SK-N-SH (cell line): ENCODE data around the gene HSPA1L. TPM values are rescaled to one million over a fixed set of nuclear protein-coding genes. Genes with fewer than 3 reads are reported as not detected.

Source experiments
- CTCF ChIA-PET: fragments of 300-600, 350-600 bp; formaldehyde crosslinking; extraction: SDS; loops from one replicate; lab custom pipeline; 2021; lab: Yijun Ruan, JAX
- POLR2A ChIA-PET: fragments of 350-600 bp; sonication (Branson Sonifier 250); formaldehyde crosslinking; extraction: SDS; loops from one replicate; lab custom pipeline; 2020; ENCODE audit warnings: antibody characterized with exemption, inconsistent platforms; lab: Yijun Ruan, JAX
- DNase-seq: peaks from one replicate; pipeline ENCODE4 v3.0.0; 2012
- H2AFZ ChIP-seq: fragments of 200-600 bp; sonication (generic); 2 replicates; pipeline ENCODE4 v1.8.1; 2016; ENCODE audit warnings: antibody characterized with exemption, mild to moderate bottlenecking, low read depth
- H3F3A ChIP-seq: fragments of 200-600 bp; sonication (generic); replicated peaks from 2 replicates; pipeline ENCODE3; 2016; ENCODE audit warnings: antibody characterized with exemption, mild to moderate bottlenecking; ENCODE audit not compliant: insufficient read depth
- H3K27ac ChIP-seq, 2 experiments: fragments of 200-500 bp in 1 of 2; fragments of 200-600 bp in 1 of 2; sonication (Bioruptor generic) in 1 of 2; sonication (generic), shearing (Covaris generic) in 1 of 2; 2 replicates each; pipeline versions ENCODE4 v1.5.1 to v1.6.1; 2014 to 2016; ENCODE audit warnings: low read depth in 2 of 2, inconsistent platforms in 1 of 2, low read length in 1 of 2, mild to moderate bottlenecking in 1 of 2, mixed read lengths in 1 of 2
- H3K27me3 ChIP-seq: fragments of 200-600 bp; sonication (generic), shearing (Covaris generic); 2 replicates; pipeline ENCODE4 v1.6.1; 2016; ENCODE audit warnings: mixed run types; ENCODE audit not compliant: insufficient read depth
- H3K36me3 ChIP-seq, 2 experiments: fragments of 200-500 bp in 1 of 2; fragments of 200-600 bp in 1 of 2; sonication (Bioruptor generic) in 1 of 2; sonication (generic) in 1 of 2; replicated peaks in 1 of 2; 2 replicates each; pipeline versions ENCODE3 to v1.5.1; 2014 to 2016; ENCODE audit warnings: low read length in 1 of 2, mild to moderate bottlenecking in 1 of 2; ENCODE audit not compliant: insufficient read depth in 2 of 2, control insufficient read depth in 1 of 2
- H3K4me1 ChIP-seq, 2 experiments: fragments of 200-500 bp in 1 of 2; fragments of 200-600 bp in 1 of 2; sonication (Bioruptor generic) in 1 of 2; sonication (generic), shearing (Covaris generic) in 1 of 2; 2 replicates each; pipeline versions ENCODE4 v1.5.1 to v1.6.1; 2014 to 2016; ENCODE audit warnings: low read depth in 1 of 2, low read length in 1 of 2, mixed run types in 1 of 2; ENCODE audit not compliant: insufficient read depth in 2 of 2, control insufficient read depth in 1 of 2
- H3K4me2 ChIP-seq: fragments of 200-600 bp; sonication (generic), shearing (Covaris generic); 2 replicates; pipeline ENCODE4 v1.6.1; 2017; ENCODE audit warnings: mixed run types
- H3K4me3 ChIP-seq, 2 experiments: fragments of 200-500 bp in 1 of 2; fragments of 200-600 bp in 1 of 2; sonication (Bioruptor generic) in 1 of 2; sonication (generic), shearing (Covaris generic) in 1 of 2; 2 replicates each; pipeline versions ENCODE4 v1.5.1 to v1.8.1; 2014 to 2016; ENCODE audit warnings: low read depth in 2 of 2, inconsistent platforms in 1 of 2, low read length in 1 of 2, mild to moderate bottlenecking in 1 of 2, mixed read lengths in 1 of 2, moderate library complexity in 1 of 2
- H3K79me2 ChIP-seq: fragments of 200-600 bp; sonication (generic); 2 replicates; pipeline ENCODE4 v1.8.1; 2017; ENCODE audit warnings: mild to moderate bottlenecking; ENCODE audit not compliant: insufficient read depth
- H3K9ac ChIP-seq: fragments of 200-600 bp; sonication (generic); 2 replicates; pipeline ENCODE4 v1.6.1; 2017; ENCODE audit warnings: mixed run types
- H3K9me2 ChIP-seq: fragments of 200-600 bp; sonication (generic); 2 replicates; pipeline ENCODE4 v1.6.1; 2017; ENCODE audit warnings: mixed run types
- H3K9me3 ChIP-seq: fragments of 200-600 bp; sonication (generic); 2 replicates; pipeline ENCODE4 v1.6.1; 2017; ENCODE audit warnings: mixed run types, mild to moderate bottlenecking, moderate library complexity
- H4K20me1 ChIP-seq: fragments of 200-600 bp; sonication (generic); 2 replicates; pipeline ENCODE4 v1.6.1; 2017; ENCODE audit warnings: mild to moderate bottlenecking, mixed run types; ENCODE audit not compliant: insufficient read depth
- CHD2 ChIP-seq: fragments of 150-350 bp; IDR thresholded peaks from 2 replicates; pipeline ENCODE4 v1.6.1; 2018; ENCODE audit warnings: low read length; ENCODE audit not compliant: partially characterized antibody
- EP300 ChIP-seq, 2 experiments: IDR thresholded peaks; 2 replicates each; pipeline versions ENCODE4 v1.4.0 to v1.6.1; 2012; ENCODE audit warnings: borderline replicate concordance in 1 of 2, low read depth in 1 of 2, low read length in 1 of 2
- EZH2phosphoT487 ChIP-seq: fragments of 200-600 bp; sonication (generic); IDR thresholded peaks from 2 replicates; pipeline ENCODE4 v1.6.1; 2017; ENCODE audit warnings: low read depth, mixed run types, mild to moderate bottlenecking, antibody characterized with exemption, moderate library complexity, borderline replicate concordance
- FOXM1 ChIP-seq: IDR thresholded peaks from 2 replicates; pipeline ENCODE4 v1.4.0; 2012; ENCODE audit warnings: low read depth, mild to moderate bottlenecking
- GABPA ChIP-seq: IDR thresholded peaks from 2 replicates; pipeline ENCODE4 v1.4.0; 2012; ENCODE audit warnings: low read depth, mild to moderate bottlenecking
- GATA2 ChIP-seq: sonication (generic); formaldehyde crosslinking; IDR thresholded peaks from 2 replicates; pipeline ENCODE4 v1.5.0; 2020; ENCODE audit warnings: mild to moderate bottlenecking, missing genetic modification reagents
- MEF2A ChIP-seq: IDR thresholded peaks from 2 replicates; pipeline ENCODE4 v1.4.0; 2012; ENCODE audit warnings: low read depth, borderline replicate concordance
- NRF1 ChIP-seq: IDR thresholded peaks from 2 replicates; pipeline ENCODE4 v1.6.1; 2012; ENCODE audit warnings: low read depth, mild to moderate bottlenecking, low read length
- POLR2AphosphoS5 ChIP-seq: IDR thresholded peaks from 2 replicates; pipeline ENCODE4 v1.6.1; 2012; ENCODE audit warnings: low read depth, low read length
- RFX5 ChIP-seq: IDR thresholded peaks from 2 replicates; pipeline ENCODE4 v1.6.1; 2012; ENCODE audit warnings: mild to moderate bottlenecking, improper control_type of control experiment, low read length
- TAF1 ChIP-seq: IDR thresholded peaks from 2 replicates; pipeline ENCODE4 v1.6.1; 2012; ENCODE audit warnings: low read depth, mild to moderate bottlenecking, low read length, moderate library complexity, borderline replicate concordance
- TCF12 ChIP-seq: IDR thresholded peaks from 2 replicates; pipeline ENCODE4 v1.4.0; 2012
- YY1 ChIP-seq: IDR thresholded peaks from 2 replicates; pipeline ENCODE4 v1.4.0; 2012; ENCODE audit warnings: low read depth, mild to moderate bottlenecking
- WGBS: methylation state at CpG from one replicate; pipeline ENCODE4 v1.1.6; 2017; ENCODE audit warnings: low lambda C conversion rate; 5-methylcytosine and 5-hydroxymethylcytosine counted together
- polyA plus RNA-seq, 3 experiments: library from polyadenylated mRNA; depleted of rRNA; stranded (reverse); fragments of >200 nt; gene quantifications; 2 replicates each; pipeline ENCODE4 v1.2.3, GENCODE V29; 2012
- TF ChIP-seq, protein P1 (sequence below): IDR thresholded peaks from 2 replicates; pipeline ENCODE4 v1.4.0; 2012; ENCODE audit warnings: low read depth, borderline replicate concordance
- TF ChIP-seq, protein P2 (sequence below): fragments of 200-600 bp; sonication (generic); IDR thresholded peaks from 2 replicates; pipeline ENCODE4 v1.6.1; 2017; ENCODE audit warnings: antibody characterized with exemption, mild to moderate bottlenecking, moderate library complexity
- TF ChIP-seq, protein P3 (sequence below): IDR thresholded peaks from 2 replicates; pipeline ENCODE4 v1.6.1; 2012; ENCODE audit warnings: mild to moderate bottlenecking, low read depth, low read length, moderate library complexity
- TF ChIP-seq, protein P4 (sequence below): IDR thresholded peaks from 2 replicates; pipeline ENCODE4 v1.4.0; 2012; ENCODE audit warnings: low read depth, borderline replicate concordance
- TF ChIP-seq, protein P5 (sequence below): IDR thresholded peaks from 2 replicates; pipeline ENCODE4; 2012
- TF ChIP-seq, protein P6 (sequence below): IDR thresholded peaks from 2 replicates; pipeline ENCODE4 v1.4.0; 2012; ENCODE audit warnings: low read depth
- TF ChIP-seq, protein P7 (sequence below): fragments of 150-350 bp; IDR thresholded peaks from 2 replicates; pipeline ENCODE4 v1.6.1; 2017; ENCODE audit warnings: antibody characterized with exemption, low read length, low read depth, borderline replicate concordance

HSPA1L gene
- polyA plus RNA-seq, 1 of the 3 experiments (the other 2 are of a cell fraction), result 0.69 TPM

DNA sequence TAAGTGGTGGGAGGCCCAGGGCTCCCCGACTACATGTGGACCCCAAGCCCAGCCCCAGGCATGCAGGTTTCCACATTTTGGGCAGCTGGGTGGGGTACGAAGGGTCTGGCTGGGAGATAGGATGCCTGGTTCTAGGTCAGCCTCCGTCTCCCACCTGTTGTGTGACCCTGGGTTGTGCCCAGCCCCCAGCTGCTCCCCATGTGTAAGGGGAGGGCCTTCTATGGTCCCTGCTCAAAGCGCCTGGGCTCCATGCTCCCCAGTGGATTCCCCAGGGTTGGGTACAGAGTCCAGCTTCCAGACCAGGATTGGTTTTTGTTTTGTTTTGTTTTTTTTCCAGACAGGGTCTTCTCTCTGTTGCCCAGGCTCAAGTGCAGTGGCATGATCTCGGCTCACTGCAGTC lies 36.9 kb downstream of the HSPA1L start:
- Histone ChIP-seq H3K4me2 (no peak overlapping the region), H3K27me3 (no peaks in the 10 kb centered on the region), H3F3A (peaks cover 3% of the 10 kb centered on the region), H3K9me3 (no peaks in the 10 kb centered on the region), H3K4me3 (no peak overlapping the region), H3K27ac (no peak overlapping the region), H4K20me1 (no peaks in the 10 kb centered on the region), H3K36me3 (peaks cover 2 to 45% of the 10 kb centered on the region in 2 experiments), H3K79me2 (no peaks in the 10 kb centered on the region), H2AFZ (no peak overlapping the region), H3K9ac (no peak overlapping the region), H3K9me2 (no peaks in the 10 kb centered on the region), H3K4me1 (peaks cover 9 to 10% of the 10 kb centered on the region in 2 experiments; a peak in 2 of 4 replicates)
- ChIA-PET POLR2A (no interaction called here), CTCF (interaction anchor here (0.9 to 9.9 kb wide), 6 partner anchors 7 to 197 kb away, joined by 3 to 62 read pairs (median 4); no protein-coding TSS in a partner anchor)
- no peak for TF ChIP-seq GABPA
- TF ChIP-seq, protein P1, sequence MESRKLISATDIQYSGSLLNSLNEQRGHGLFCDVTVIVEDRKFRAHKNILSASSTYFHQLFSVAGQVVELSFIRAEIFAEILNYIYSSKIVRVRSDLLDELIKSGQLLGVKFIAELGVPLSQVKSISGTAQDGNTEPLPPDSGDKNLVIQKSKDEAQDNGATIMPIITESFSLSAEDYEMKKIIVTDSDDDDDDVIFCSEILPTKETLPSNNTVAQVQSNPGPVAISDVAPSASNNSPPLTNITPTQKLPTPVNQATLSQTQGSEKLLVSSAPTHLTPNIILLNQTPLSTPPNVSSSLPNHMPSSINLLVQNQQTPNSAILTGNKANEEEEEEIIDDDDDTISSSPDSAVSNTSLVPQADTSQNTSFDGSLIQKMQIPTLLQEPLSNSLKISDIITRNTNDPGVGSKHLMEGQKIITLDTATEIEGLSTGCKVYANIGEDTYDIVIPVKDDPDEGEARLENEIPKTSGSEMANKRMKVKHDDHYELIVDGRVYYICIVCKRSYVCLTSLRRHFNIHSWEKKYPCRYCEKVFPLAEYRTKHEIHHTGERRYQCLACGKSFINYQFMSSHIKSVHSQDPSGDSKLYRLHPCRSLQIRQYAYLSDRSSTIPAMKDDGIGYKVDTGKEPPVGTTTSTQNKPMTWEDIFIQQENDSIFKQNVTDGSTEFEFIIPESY, result no peak
- TF ChIP-seq EZH2phosphoT487, result no peak
- TF ChIP-seq EP300 (IDR thresholded peaks at IDR 0.05; ENCODE audit: borderline replicate concordance in 1 of 2, low read depth in 1 of 2, low read length in 1 of 2), result no peak
- no peak for TF ChIP-seq NRF1
- TF ChIP-seq, protein P2, sequence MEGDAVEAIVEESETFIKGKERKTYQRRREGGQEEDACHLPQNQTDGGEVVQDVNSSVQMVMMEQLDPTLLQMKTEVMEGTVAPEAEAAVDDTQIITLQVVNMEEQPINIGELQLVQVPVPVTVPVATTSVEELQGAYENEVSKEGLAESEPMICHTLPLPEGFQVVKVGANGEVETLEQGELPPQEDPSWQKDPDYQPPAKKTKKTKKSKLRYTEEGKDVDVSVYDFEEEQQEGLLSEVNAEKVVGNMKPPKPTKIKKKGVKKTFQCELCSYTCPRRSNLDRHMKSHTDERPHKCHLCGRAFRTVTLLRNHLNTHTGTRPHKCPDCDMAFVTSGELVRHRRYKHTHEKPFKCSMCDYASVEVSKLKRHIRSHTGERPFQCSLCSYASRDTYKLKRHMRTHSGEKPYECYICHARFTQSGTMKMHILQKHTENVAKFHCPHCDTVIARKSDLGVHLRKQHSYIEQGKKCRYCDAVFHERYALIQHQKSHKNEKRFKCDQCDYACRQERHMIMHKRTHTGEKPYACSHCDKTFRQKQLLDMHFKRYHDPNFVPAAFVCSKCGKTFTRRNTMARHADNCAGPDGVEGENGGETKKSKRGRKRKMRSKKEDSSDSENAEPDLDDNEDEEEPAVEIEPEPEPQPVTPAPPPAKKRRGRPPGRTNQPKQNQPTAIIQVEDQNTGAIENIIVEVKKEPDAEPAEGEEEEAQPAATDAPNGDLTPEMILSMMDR, result no peak
- TF ChIP-seq TAF1, result no peak
- TF ChIP-seq FOXM1, result no peak
- TF ChIP-seq MEF2A, result no peak
- TF ChIP-seq CHD2, result no peak
- no peak for TF ChIP-seq RFX5
- TF ChIP-seq, protein P3, sequence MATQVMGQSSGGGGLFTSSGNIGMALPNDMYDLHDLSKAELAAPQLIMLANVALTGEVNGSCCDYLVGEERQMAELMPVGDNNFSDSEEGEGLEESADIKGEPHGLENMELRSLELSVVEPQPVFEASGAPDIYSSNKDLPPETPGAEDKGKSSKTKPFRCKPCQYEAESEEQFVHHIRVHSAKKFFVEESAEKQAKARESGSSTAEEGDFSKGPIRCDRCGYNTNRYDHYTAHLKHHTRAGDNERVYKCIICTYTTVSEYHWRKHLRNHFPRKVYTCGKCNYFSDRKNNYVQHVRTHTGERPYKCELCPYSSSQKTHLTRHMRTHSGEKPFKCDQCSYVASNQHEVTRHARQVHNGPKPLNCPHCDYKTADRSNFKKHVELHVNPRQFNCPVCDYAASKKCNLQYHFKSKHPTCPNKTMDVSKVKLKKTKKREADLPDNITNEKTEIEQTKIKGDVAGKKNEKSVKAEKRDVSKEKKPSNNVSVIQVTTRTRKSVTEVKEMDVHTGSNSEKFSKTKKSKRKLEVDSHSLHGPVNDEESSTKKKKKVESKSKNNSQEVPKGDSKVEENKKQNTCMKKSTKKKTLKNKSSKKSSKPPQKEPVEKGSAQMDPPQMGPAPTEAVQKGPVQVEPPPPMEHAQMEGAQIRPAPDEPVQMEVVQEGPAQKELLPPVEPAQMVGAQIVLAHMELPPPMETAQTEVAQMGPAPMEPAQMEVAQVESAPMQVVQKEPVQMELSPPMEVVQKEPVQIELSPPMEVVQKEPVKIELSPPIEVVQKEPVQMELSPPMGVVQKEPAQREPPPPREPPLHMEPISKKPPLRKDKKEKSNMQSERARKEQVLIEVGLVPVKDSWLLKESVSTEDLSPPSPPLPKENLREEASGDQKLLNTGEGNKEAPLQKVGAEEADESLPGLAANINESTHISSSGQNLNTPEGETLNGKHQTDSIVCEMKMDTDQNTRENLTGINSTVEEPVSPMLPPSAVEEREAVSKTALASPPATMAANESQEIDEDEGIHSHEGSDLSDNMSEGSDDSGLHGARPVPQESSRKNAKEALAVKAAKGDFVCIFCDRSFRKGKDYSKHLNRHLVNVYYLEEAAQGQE, result no peak
- no peak for TF ChIP-seq POLR2AphosphoS5
- TF ChIP-seq, protein P4, sequence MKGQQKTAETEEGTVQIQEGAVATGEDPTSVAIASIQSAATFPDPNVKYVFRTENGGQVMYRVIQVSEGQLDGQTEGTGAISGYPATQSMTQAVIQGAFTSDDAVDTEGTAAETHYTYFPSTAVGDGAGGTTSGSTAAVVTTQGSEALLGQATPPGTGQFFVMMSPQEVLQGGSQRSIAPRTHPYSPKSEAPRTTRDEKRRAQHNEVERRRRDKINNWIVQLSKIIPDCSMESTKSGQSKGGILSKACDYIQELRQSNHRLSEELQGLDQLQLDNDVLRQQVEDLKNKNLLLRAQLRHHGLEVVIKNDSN, result no peak
- TF ChIP-seq, protein P5, sequence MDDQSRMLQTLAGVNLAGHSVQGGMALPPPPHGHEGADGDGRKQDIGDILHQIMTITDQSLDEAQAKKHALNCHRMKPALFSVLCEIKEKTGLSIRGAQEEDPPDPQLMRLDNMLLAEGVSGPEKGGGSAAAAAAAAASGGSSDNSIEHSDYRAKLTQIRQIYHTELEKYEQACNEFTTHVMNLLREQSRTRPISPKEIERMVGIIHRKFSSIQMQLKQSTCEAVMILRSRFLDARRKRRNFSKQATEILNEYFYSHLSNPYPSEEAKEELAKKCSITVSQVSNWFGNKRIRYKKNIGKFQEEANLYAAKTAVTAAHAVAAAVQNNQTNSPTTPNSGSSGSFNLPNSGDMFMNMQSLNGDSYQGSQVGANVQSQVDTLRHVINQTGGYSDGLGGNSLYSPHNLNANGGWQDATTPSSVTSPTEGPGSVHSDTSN, result no peak
- TF ChIP-seq YY1, result no peak
- no peak for TF ChIP-seq GATA2 (CRISPR knock-in tag)
- TF ChIP-seq, protein P6, sequence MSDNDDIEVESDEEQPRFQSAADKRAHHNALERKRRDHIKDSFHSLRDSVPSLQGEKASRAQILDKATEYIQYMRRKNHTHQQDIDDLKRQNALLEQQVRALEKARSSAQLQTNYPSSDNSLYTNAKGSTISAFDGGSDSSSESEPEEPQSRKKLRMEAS, result no peak
- TF ChIP-seq TCF12, result no peak
- TF ChIP-seq, protein P7, sequence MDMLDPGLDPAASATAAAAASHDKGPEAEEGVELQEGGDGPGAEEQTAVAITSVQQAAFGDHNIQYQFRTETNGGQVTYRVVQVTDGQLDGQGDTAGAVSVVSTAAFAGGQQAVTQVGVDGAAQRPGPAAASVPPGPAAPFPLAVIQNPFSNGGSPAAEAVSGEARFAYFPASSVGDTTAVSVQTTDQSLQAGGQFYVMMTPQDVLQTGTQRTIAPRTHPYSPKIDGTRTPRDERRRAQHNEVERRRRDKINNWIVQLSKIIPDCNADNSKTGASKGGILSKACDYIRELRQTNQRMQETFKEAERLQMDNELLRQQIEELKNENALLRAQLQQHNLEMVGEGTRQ, result no peak
- no peak for DNase-seq
- WGBS, result 100% methylated on average over 1 of the region's 5 CpGs
